Lower leg skin (tissue), 3 donors: ENCODE data around the gene XBP1.
"Not testable (repeated sequence)": the region's sequence is repeated elsewhere in the genome, so short reads cannot be mapped to it uniquely, and the experiment has no call there.

Experiments used
- CTCF ChIP-seq, 3 donors: fragments of 450-650 bp; IDR thresholded peaks; one replicate each; pipeline ENCODE4 v1.5.1; 2016; ENCODE audit warnings: antibody characterized with exemption in 3 of 3, mild to moderate bottlenecking in 3 of 3, moderate library complexity in 2 of 3
- POLR2A ChIP-seq, 2 donors: fragments of 450-650 bp; IDR thresholded peaks; one replicate each; pipeline ENCODE4 v1.6.1; 2016 to 2017; ENCODE audit warnings: antibody characterized with exemption in 2 of 2, mild to moderate bottlenecking in 1 of 2, moderate library complexity in 1 of 2

DNA sequence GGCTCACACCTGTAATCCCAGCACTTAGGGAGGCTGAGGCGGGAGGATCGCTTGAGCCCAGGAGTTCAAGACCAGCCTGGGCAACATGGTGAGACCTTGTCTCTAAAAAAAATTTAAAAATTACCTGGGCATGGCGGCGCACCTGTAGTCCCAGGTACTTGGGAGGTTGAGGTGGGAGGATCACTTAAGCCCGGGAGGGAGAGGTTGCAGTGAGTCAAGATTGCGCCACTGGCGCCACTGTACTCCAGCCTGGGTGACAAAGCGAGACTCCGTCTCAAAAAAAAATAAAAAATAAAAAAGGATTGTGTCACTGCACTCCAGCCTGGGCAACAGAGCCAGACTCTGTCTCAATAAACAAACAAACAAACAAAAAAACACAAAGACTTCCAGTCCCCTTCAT lies 24.1 kb upstream of the XBP1 start:
- not testable (repeated sequence) for TF ChIP-seq CTCF, POLR2A (IDR thresholded peaks at IDR 0.05)
